Measurements from ENCODE around the gene MYBBP1A. TPM values are rescaled to one million over a fixed set of nuclear protein-coding genes. Genes with fewer than 3 reads are reported as not detected.

Gene MYBBP1A
- total RNA-seq, 1 donor from 2014 or later = 108 TPM

- no peak for ATAC-seq (ENCODE audit: low read depth)
- Mint-ChIP-seq H3K27ac (no peak overlapping the region), H3K36me3 (ENCODE audit: low read depth) (no peaks in the 10 kb centered on the region), H3K9me3 (no peaks in the 10 kb centered on the region), H3K27me3 (peaks cover 44% of the 10 kb centered on the region), H3K4me3 (peak overlapping the region; percentile 32), H3K4me1 (peaks cover 9% of the 10 kb centered on the region)
- no peak for TF ChIP-seq CTCF (IDR thresholded peaks at IDR 0.05)
- intact Hi-C loops (cut with micrococcal nuclease) = no loop called here
- no peak for DNase-seq
- CTCF ChIA-PET = no interaction called here
- POLR2A ChIA-PET = interaction anchor here (0.5 to 1.0 kb wide), 2 partner anchors 222 to 266 kb away, joined by 3 to 8 read pairs; partner anchors contain the start of gene PLD2
Observed at GRCh38 chr17:4584917-4585637, 29.9 kb upstream of the MYBBP1A start.

- Mint-ChIP-seq H3K27me3 (peaks cover 44% of the 10 kb centered on the region), H3K36me3 (ENCODE audit: low read depth) (no peaks in the 10 kb centered on the region), H3K9me3 (no peaks in the 10 kb centered on the region), H3K27ac (no peak within 1 kb of the TSS), H3K4me1 (peaks cover 9% of the 10 kb centered on the region), H3K4me3 (peak within 1 kb of the TSS; percentile 75)
- ATAC-seq (ENCODE audit: low read depth) (peak; percentile 72), DNase-seq (peak; percentile 31)
- CTCF ChIA-PET = interaction anchor here (1.2 kb wide), 1 partner anchor 17 kb away, joined by 4 read pairs; no protein-coding TSS in a partner anchor
- intact Hi-C loops (cut with micrococcal nuclease) = no loop called here
- no peak for TF ChIP-seq CTCF (IDR thresholded peaks at IDR 0.05)
- POLR2A ChIA-PET = interaction anchor here (0.5 to 1.0 kb wide), 2 partner anchors 223 to 266 kb away, joined by 3 to 8 read pairs; partner anchors contain the start of gene PLD2
Observed at GRCh38 chr17:4584101-4584916, 29.1 kb upstream of the MYBBP1A start, which contains the start of gene SMTNL2. SMTNL2 (plus strand) TSS chr17:4584529; CDS start chr17:4584606, 77 bp downstream.

GRCh38 chr17:4583782-4584100 lies 28.6 kb upstream of the MYBBP1A start:
- intact Hi-C loops (cut with micrococcal nuclease) = no loop called here
- no peak overlapping the region for H3K27ac Mint-ChIP-seq
- POLR2A ChIA-PET = interaction anchor here (1.0 kb wide), 1 partner anchor 223 kb away, joined by 3 read pairs; the partner anchor contains the start of gene PLD2

GRCh38 chr17:4583206-4583605 lies 28.0 kb upstream of the MYBBP1A start:
- TF ChIP-seq CTCF (IDR thresholded peaks at IDR 0.05) = no peak
- Mint-ChIP-seq H3K36me3 (ENCODE audit: low read depth) (no peaks in the 10 kb centered on the region), H3K27me3 (peaks cover 44% of the 10 kb centered on the region), H3K4me3 (no peak overlapping the region), H3K4me1 (peaks cover 9% of the 10 kb centered on the region), H3K9me3 (no peaks in the 10 kb centered on the region), H3K27ac (no peak overlapping the region)
- ATAC-seq (ENCODE audit: low read depth) = no peak
- ChIA-PET CTCF (no interaction called here), POLR2A (no interaction called here)
- no peak for DNase-seq
- intact Hi-C loops (cut with micrococcal nuclease) = no loop called here

More at GRCh38 chr17:4583782-4584100, 28.6 kb upstream of the MYBBP1A start:
- no peaks in the 10 kb centered on the region for H3K36me3 Mint-ChIP-seq (ENCODE audit: low read depth)
- H3K4me3 Mint-ChIP-seq = peak overlapping the region; percentile 75
- ATAC-seq (ENCODE audit: low read depth) (peak; percentile 65), DNase-seq (no peak)
- peaks cover 9% of the 10 kb centered on the region for H3K4me1 Mint-ChIP-seq
- TF ChIP-seq CTCF (IDR thresholded peaks at IDR 0.05) = no peak
- H3K27me3 Mint-ChIP-seq = peaks cover 44% of the 10 kb centered on the region
- CTCF ChIA-PET = interaction anchor here (1.2 kb wide), 1 partner anchor 16 kb away, joined by 4 read pairs; no protein-coding TSS in a partner anchor
- no peaks in the 10 kb centered on the region for H3K9me3 Mint-ChIP-seq

- peaks cover 9% of the 10 kb centered on the region for H3K4me1 Mint-ChIP-seq
- no peaks in the 10 kb centered on the region for H3K36me3 Mint-ChIP-seq (ENCODE audit: low read depth)
- H3K9me3 Mint-ChIP-seq = no peaks in the 10 kb centered on the region
- DNase-seq (no peak), ATAC-seq (ENCODE audit: low read depth) (no peak)
- peaks cover 44% of the 10 kb centered on the region for H3K27me3 Mint-ChIP-seq
- H3K27ac Mint-ChIP-seq = no peak overlapping the region
- TF ChIP-seq CTCF (IDR thresholded peaks at IDR 0.05) = no peak
- POLR2A ChIA-PET = no interaction called here
- intact Hi-C loops (cut with micrococcal nuclease) = no loop called here
- CTCF ChIA-PET = no interaction called here
- no peak overlapping the region for H3K4me3 Mint-ChIP-seq
Observed at GRCh38 chr17:4582691-4583090, 27.5 kb upstream of the MYBBP1A start.
